SW 1271 (cell line): ENCODE data around the gene PHLPP1.

Source experiments
- DNase-seq, 2 experiments: peaks; one replicate each; lab custom pipeline; 2025; lab: John Stamatoyannopoulos, UW

Gene PHLPP1

DNA sequence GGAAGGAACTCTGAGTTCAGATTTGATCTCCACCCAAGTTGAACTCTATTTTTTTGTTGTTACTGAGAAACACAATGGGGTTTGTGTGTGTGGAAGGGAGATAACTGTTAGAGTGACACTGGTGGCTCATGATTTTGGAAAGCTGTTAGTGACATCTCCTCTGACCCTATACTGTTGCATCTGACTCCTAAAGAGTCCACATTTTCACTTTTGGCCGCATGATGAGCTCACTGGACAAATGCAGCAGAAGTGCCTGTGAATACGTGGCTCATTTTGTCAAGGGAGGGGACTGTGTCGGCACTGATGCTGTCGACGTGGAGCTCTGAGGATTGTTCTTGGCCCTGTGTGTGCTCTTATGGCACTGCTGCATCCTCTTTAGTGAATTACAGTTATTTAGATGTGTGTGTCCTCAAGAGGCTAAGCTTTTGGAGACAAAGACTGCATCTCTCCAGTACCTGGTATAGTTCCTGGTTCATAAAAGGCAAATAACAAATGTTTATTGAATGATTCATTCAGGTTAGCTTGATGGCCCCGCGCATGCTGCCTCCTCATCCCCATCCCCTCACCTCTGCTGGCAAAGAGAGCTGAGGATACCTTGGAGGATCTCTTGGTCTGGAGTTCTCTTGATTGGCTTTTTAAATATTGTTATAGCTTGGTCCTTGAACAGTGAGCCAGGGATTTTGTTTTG, 135.4 kb downstream of the PHLPP1 start:
- DNase-seq, result no peak

DNA sequence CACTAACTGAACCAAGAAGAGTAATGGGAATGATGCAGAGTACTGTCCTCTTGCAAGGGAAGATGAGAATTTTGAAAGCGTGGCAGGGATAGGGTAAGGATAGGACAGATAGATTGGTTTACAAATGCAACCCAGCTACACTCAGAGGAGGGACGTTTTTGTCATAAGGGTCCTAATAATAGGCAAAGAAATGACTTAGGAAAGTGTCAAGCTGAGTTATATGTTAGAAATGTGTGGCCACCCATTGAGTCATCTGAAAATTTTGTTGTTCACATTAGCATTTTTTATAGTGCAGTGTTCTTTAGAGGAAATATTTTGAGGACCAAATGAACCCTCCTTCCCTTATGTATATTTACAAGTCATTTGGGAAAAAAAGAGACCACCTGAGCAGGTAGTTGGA, 137.5 kb downstream of the PHLPP1 start:
- peak in 1 of 2 experiments; percentile 24 for DNase-seq

GRCh38 chr18:62856294-62856693, 141.0 kb downstream of the PHLPP1 start:
- DNase-seq, result no peak

DNA sequence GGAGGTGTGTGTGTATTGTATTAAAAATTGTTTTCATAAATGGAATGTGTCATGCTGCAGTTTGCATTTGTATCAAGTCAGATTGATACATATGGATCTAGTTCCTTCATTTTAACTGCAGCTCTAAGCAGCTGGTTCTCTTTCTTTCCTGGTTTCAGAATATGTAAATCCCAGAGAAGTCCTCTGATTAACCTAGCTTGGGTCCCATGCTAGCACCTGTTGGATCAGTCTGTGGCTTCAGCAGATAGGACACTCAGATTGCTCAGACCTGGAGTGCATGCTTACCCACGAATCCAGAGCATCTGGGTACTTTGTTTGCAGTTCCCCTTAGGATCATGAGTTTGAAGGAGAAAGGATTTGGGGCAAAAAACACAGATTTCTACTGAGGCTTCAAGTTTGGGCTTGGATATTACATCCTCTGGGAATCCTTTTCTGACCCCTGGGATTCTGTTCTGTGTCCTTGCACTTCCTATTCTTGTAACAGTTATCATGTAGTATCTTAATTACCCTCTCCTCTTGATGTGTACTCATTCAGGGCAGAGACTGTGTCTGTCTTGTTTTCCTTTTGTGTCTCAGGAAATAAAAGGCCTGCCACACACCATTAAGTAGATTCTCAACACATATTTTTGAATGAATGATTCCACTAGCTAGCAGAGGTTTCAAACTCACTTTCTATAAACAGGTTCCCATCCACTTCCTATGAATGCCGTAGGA, 142.1 kb downstream of the PHLPP1 start:
- no peak for DNase-seq

GRCh38 chr18:62860062-62860461, 144.7 kb downstream of the PHLPP1 start:
- no peak for DNase-seq

- DNase-seq, result no peak
Observed at GRCh38 chr18:62862466-62862865, 147.1 kb downstream of the PHLPP1 start.

DNA sequence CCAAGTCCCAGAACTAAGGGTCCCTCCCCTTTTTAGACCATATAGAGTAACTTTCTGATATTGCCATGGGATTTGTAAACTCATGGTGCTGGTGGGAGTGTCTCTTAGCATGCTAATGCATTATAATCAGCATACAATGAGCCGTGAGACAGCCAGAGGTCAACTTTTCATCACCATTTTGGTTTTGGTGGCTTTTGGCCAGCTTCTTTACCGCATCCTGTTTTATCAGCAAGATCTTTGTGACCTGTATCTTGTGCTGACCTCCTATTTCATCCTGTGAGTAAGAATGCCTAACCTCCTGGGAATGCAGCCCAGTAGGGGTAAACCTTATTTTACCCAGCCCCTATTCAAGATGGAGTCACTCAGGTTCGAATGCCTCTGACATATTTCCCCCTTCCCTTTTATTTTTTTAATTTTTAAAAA, 148.2 kb downstream of the PHLPP1 start:
- DNase-seq, result peak; percentile 59 to 84

DNA sequence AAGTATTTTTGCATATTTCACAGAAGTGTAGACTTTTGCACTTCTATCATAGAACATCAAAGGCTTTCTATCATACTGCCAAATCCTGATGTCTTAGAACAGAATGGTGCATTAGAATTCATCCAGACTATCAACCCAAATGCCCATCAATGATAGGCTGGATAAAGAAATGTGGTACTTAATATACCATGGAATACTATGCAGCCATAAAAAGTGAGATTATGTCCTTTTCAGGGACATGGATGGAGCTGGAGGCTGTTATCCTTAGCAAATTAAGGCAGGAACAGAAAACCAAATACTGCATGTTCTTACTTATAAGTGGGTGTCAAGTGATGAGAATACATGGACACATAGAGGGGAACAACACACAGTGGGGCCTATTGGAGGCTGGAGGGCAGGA, 150.2 kb downstream of the PHLPP1 start:
- DNase-seq, result no peak

GRCh38 chr18:62867534-62867933, 152.2 kb downstream of the PHLPP1 start:
- no peak for DNase-seq

- no peak for DNase-seq
Observed at GRCh38 chr18:62868645-62869044, 153.3 kb downstream of the PHLPP1 start.

DNA sequence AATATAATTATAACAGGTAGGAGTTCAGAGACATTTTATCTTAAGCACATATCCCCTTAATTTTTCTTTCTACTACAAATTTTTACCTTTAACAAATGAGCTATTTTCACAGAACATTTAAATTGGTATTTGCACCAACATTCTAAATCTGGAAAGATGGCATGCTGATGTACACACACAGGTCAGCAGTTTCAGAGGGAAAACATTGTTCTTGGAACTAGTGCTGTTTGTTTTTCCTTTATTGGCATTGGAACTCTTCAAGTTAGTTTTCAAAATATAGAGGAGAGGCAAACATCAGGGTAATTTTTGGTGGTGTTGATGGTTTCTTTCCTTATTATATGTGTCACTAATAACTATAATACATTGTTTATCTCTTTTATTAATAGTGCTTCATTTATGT, 155.3 kb downstream of the PHLPP1 start:
- DNase-seq, result no peak

DNA sequence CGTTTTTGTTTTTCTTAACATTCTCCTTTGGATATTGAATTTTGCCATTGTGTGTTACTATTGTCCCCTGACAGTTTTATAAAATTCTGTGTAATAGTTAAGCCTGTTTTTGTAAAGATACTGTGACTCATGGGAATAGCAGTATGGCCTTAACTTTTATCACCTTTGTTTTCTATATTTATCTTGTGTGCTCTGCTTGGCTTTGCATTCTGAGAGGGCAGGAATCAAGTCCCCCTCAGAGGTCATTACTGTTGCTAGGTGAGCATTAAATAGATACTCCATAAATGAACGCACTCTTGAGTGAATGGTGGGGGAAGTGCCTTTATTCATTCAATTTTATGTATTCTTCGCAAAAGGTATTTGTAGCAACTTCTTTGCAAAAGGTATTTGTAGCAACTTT, 160.0 kb downstream of the PHLPP1 start:
- no peak for DNase-seq

- DNase-seq, result no peak
Observed at GRCh38 chr18:62876111-62876510, 160.8 kb downstream of the PHLPP1 start.

DNA sequence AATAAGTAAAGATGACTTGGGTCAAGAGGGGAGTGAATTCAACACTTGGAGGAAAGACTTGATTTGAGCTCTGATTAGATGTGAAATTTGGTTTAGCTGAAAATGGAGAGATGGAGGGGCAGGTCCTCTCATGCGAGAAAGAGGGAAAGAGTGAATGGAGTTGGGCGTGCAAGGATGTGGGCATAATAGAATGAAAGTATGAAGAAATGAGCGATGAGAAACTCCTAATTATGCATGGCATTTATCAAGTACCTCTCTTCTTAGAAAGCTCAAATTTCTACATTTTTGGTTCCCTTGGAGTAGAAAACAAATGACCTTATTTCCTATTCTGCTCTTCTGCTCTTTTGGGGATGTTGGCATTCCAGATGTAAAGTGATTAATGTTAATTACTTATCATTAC, 161.5 kb downstream of the PHLPP1 start:
- DNase-seq, result no peak

- DNase-seq, result peak in 1 of 2 experiments; percentile 66
Observed at GRCh38 chr18:62877411-62878221, 162.3 kb downstream of the PHLPP1 start.

DNA sequence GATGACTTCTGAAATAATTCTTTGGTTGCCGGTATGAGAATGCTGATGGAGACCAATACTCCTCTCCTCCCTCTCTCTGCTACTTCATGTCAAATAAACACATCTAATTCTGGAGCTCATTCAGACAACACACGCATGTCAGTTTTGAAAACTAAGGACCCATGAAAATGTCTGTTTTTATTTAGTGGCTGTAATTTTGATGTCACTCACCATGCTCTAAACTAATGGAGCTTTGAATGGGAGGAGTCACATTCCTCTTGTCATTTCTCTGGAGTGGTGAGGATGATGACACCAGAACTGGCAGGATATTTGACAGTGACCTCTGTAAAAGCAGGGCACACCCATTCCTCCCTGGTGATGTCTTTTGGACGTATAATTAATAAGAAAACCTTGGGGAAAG, 163.0 kb downstream of the PHLPP1 start:
- DNase-seq, result peak in 1 of 2 experiments; percentile 21

- DNase-seq, result no peak
Observed at GRCh38 chr18:62880034-62880433, 164.7 kb downstream of the PHLPP1 start.

- DNase-seq, result no peak
Observed at GRCh38 chr18:62880673-62881364, 165.5 kb downstream of the PHLPP1 start.

- DNase-seq, result peak; percentile 74 to 92
Observed at GRCh38 chr18:62881509-62882016, 166.2 kb downstream of the PHLPP1 start.

GRCh38 chr18:62883937-62884735, 168.8 kb downstream of the PHLPP1 start:
- DNase-seq, result no peak

DNA sequence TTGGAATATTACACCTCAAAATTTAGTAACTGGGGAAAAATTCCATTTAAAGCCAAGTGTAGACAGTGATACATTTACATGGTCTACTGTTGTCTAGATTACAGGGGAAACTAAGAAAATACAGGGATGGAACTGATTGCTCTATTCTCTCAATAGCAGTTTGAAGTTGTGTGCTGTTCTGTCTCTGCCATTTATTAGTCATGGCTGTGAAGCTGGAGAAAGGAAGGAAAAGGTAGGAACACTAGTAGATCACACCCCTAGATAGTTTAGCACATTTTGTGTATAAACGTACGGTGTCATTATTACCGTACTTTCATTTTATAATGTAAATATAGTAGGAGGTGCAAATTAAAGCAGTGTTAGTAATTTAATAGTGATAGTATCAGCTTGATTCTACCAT, 170.5 kb downstream of the PHLPP1 start:
- DNase-seq, result no peak
